Progenitor cell of endocrine pancreas (in vitro differentiated cells): ENCODE results near the gene ERCC5. TPM values are rescaled to one million over a fixed set of nuclear protein-coding genes. Genes with fewer than 3 reads are reported as not detected.

Source experiments
- DNase-seq: peaks from one replicate; pipeline ENCODE4 v3.0.0; 2021; ENCODE audit warnings: low spot score; ENCODE audit not compliant: unreplicated experiment
- H3K27ac Mint-ChIP-seq: 2 replicates; pipeline ENCODE4 v1.8.0; 2021; ENCODE audit warnings: mild to moderate bottlenecking, moderate library complexity, mixed read lengths
- H3K27me3 Mint-ChIP-seq: 2 replicates; pipeline ENCODE4 v1.8.0; 2021; ENCODE audit warnings: mixed read lengths
- H3K36me3 Mint-ChIP-seq: 2 replicates; pipeline ENCODE4 v1.8.0; 2022; ENCODE audit warnings: mixed read lengths; ENCODE audit not compliant: insufficient read depth
- H3K4me1 Mint-ChIP-seq: 2 replicates; pipeline ENCODE4 v1.8.0; 2021; ENCODE audit warnings: low read depth, mixed read lengths
- H3K4me3 Mint-ChIP-seq: 2 replicates; pipeline ENCODE4 v1.8.0; 2021; ENCODE audit warnings: low read depth, mild to moderate bottlenecking, moderate library complexity, mixed read lengths
- H3K9me3 Mint-ChIP-seq: 2 replicates; pipeline ENCODE4 v1.8.0; 2021; ENCODE audit warnings: low read depth, mixed read lengths
- total RNA-seq: library from RNA; stranded (reverse); gene quantifications from 2 replicates; pipeline ENCODE4 v1.2.1, GENCODE V29; 2021
- TF ChIP-seq, protein P1 (sequence below): fragments of 200-600 bp; sonication (generic); IDR thresholded peaks from one replicate; pipeline ENCODE4 v1.5.0; 2021; ENCODE audit warnings: antibody characterized with exemption, mild to moderate bottlenecking; ENCODE audit not compliant: unreplicated experiment

Gene ERCC5
- total RNA-seq, 1 donor from 2014 or later = 48.1 TPM

DNA sequence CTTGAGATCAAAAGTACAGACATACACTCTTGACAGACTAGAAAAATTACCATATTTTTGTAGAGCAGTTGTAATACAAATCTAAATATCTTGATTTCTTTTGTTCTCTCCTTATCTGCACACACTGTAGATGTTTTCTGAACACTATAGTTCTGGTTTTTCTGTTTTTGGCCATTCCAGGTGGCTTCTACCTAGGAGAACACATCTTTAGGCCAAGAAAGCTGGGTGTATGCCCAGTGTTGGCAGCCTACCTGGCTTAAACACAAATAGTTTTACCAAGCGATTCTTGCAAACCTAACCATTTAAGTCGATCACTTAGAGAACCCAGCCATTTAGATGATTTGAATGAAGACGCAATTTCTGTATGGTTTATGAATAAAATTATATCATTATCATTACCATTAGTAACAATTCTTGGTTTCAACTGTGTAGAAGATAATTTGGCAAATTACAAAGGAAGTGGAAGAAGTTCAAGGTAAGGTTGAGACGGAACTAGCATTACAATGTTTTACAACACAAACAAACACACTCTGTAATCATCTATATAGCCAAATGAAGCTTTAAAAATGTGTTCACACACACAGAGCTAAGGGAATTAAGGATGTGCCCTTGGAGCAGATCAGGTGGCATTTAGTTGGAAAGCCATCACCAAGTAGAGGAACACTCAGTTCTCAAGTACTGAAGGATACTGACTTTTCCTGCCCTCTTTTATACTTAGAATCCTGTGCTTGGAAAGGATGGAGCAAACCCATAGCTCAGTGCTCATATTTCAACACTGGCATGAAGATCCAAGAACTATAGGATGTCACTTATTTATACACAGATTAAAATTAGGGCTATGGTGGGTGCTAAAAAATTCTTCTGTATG is 36.2 kb downstream of the ERCC5 start:
- Mint-ChIP-seq H3K4me3 (no peak overlapping the region), H3K27ac (no peak overlapping the region), H3K9me3 (no peaks in the 10 kb centered on the region), H3K4me1 (peaks cover 2% of the 10 kb centered on the region), H3K27me3 (no peaks in the 10 kb centered on the region), H3K36me3 (no peaks in the 10 kb centered on the region)
- no peak for DNase-seq
- TF ChIP-seq, protein P1, sequence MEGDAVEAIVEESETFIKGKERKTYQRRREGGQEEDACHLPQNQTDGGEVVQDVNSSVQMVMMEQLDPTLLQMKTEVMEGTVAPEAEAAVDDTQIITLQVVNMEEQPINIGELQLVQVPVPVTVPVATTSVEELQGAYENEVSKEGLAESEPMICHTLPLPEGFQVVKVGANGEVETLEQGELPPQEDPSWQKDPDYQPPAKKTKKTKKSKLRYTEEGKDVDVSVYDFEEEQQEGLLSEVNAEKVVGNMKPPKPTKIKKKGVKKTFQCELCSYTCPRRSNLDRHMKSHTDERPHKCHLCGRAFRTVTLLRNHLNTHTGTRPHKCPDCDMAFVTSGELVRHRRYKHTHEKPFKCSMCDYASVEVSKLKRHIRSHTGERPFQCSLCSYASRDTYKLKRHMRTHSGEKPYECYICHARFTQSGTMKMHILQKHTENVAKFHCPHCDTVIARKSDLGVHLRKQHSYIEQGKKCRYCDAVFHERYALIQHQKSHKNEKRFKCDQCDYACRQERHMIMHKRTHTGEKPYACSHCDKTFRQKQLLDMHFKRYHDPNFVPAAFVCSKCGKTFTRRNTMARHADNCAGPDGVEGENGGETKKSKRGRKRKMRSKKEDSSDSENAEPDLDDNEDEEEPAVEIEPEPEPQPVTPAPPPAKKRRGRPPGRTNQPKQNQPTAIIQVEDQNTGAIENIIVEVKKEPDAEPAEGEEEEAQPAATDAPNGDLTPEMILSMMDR = no peak

GRCh38 chr13:102892503-102892902 is 46.7 kb downstream of the ERCC5 start:
- H3K4me1 Mint-ChIP-seq = peaks cover 4% of the 10 kb centered on the region
- TF ChIP-seq, protein P1 = no peak
- H3K36me3 Mint-ChIP-seq = no peaks in the 10 kb centered on the region
- no peak overlapping the region for H3K27ac Mint-ChIP-seq
- no peak for DNase-seq
- no peaks in the 10 kb centered on the region for H3K27me3 Mint-ChIP-seq
- no peaks in the 10 kb centered on the region for H3K9me3 Mint-ChIP-seq
- H3K4me3 Mint-ChIP-seq = no peak overlapping the region

DNA sequence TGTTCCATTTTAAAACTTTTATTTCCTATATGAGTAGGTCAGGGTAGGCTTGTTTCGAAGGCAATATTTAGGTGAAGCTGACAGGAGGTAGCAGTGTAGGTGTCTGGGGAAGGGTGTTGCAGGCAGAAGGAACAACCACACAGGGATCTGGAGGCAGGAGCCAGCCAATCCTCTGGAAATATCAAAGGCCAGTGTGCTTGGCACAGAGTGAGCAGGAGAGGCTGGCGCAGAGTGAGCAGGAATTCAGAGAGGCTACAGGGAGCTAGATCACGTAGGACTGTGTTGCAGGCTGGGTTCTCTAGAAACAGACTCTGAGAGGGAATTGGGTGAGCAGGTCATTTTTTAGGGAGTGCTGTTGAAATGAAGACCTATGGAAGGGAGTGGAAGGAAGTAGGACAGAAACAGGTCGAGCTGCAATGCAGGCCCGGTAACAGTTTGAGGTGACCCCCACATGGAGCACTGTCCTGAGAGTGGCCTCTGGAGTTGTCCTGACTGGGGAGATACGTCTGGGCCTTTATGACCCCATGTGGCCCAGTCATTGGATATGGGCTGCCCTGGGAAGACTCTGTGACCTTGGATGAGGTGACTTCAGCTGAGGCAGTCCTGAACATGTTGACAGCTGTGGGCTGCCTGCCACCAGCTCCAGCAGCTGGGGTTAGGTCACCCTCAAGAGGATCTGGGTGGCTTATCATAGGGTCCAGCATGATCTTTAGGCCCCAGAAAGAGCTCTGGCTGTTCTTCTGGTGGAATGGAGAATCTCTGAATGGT is 51.7 kb downstream of the ERCC5 start:
- Mint-ChIP-seq H3K4me3 (no peak overlapping the region), H3K27me3 (peaks cover 5% of the 10 kb centered on the region), H3K27ac (peak overlapping the region; percentile 30), H3K4me1 (peaks cover 13% of the 10 kb centered on the region), H3K36me3 (no peaks in the 10 kb centered on the region), H3K9me3 (no peaks in the 10 kb centered on the region)
- TF ChIP-seq, protein P1 = no peak
- no peak for DNase-seq

DNA sequence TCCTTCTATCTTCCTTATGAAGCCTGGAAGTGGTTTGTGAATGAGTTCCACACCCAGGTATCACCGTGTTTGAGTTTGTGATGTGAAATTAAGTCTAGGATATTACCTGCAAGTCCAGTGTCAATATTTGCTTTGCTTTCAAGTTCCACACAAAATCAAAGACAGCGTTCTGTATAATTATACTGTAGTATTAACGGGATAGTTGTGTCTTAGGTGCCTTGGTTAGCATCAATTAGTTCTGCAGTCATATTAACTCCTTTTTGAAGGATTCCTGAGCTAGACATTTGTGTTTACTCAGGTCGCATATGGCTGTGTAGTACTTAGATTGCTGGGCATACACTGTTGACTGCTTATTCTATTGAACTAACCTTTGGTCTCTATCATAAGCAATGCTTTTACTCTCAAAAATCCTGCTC is 54.4 kb downstream of the ERCC5 start:
- TF ChIP-seq, protein P1 = no peak
- Mint-ChIP-seq H3K36me3 (no peaks in the 10 kb centered on the region), H3K9me3 (no peaks in the 10 kb centered on the region), H3K27ac (no peak overlapping the region), H3K27me3 (peaks cover 8% of the 10 kb centered on the region), H3K4me3 (no peak overlapping the region), H3K4me1 (peaks cover 10% of the 10 kb centered on the region)
- no peak for DNase-seq

GRCh38 chr13:102901056-102901455 is 55.2 kb downstream of the ERCC5 start:
- TF ChIP-seq, protein P1 = no peak
- Mint-ChIP-seq H3K4me1 (peaks cover 10% of the 10 kb centered on the region), H3K4me3 (no peak overlapping the region), H3K27me3 (peaks cover 10% of the 10 kb centered on the region), H3K9me3 (no peaks in the 10 kb centered on the region), H3K36me3 (no peaks in the 10 kb centered on the region), H3K27ac (no peak overlapping the region)
- no peak for DNase-seq
